Measurements from ENCODE around the gene TBL1X. TPM values are rescaled to one million over a fixed set of nuclear protein-coding genes. Genes with fewer than 3 reads are reported as not detected.

TBL1X gene
- total RNA-seq, 1 donor from 2014 or later: 15.4 TPM

- no peaks in the 10 kb centered on the region for H3K4me1 ChIP-seq
- intact Hi-C loops (cut with DNase I): no loop called here
- no peak overlapping the region for H3K27ac ChIP-seq
- no peaks in the 10 kb centered on the region for H3K27me3 ChIP-seq
- no peaks in the 10 kb centered on the region for H3K36me3 ChIP-seq
- H3K9me3 ChIP-seq: no peaks in the 10 kb centered on the region
- H3K4me3 ChIP-seq: no peak overlapping the region
- no peak for TF ChIP-seq CTCF (IDR thresholded peaks at IDR 0.05)
- no peak for DNase-seq (ENCODE audit: low spot score in 2 of 2)
Measured at GRCh38 chrX:9522378-9523155, 57.7 kb downstream of the TBL1X start.

- Histone ChIP-seq H3K4me3 (no peak overlapping the region), H3K27ac (no peak overlapping the region), H3K36me3 (no peaks in the 10 kb centered on the region), H3K27me3 (no peaks in the 10 kb centered on the region), H3K4me1 (peaks cover 0 to 3% of the 10 kb centered on the region in 2 donors), H3K9me3 (no peaks in the 10 kb centered on the region)
- intact Hi-C loops (cut with DNase I): no loop called here
- no peak for DNase-seq (ENCODE audit: low spot score in 2 of 2)
- no peak for TF ChIP-seq CTCF (IDR thresholded peaks at IDR 0.05)
Measured at GRCh38 chrX:9525511-9526248, 60.8 kb downstream of the TBL1X start.

- H3K9me3 ChIP-seq: no peaks in the 10 kb centered on the region
- H3K27me3 ChIP-seq: no peaks in the 10 kb centered on the region
- H3K36me3 ChIP-seq: no peaks in the 10 kb centered on the region
- H3K27ac ChIP-seq: no peak overlapping the region
- no peak for DNase-seq (ENCODE audit: low spot score in 2 of 2)
- no peak overlapping the region for H3K4me3 ChIP-seq
- intact Hi-C loops (cut with DNase I): no loop called here
- peaks cover 0 to 3% of the 10 kb centered on the region in 2 donors for H3K4me1 ChIP-seq
- TF ChIP-seq CTCF (IDR thresholded peaks at IDR 0.05): no peak
Measured at GRCh38 chrX:9526965-9527364, 62.1 kb downstream of the TBL1X start.

GRCh38 chrX:9528498-9528897 lies 63.6 kb downstream of the TBL1X start:
- Histone ChIP-seq H3K27ac (no peak overlapping the region), H3K9me3 (no peaks in the 10 kb centered on the region)
- intact Hi-C loops (cut with DNase I): no loop called here

GRCh38 chrX:9529223-9529622 lies 64.4 kb downstream of the TBL1X start:
- DNase-seq (ENCODE audit: low spot score in 2 of 2): no peak

More at GRCh38 chrX:9528498-9528897, 63.6 kb downstream of the TBL1X start:
- no peak overlapping the region for H3K4me3 ChIP-seq
- no peak for TF ChIP-seq CTCF (IDR thresholded peaks at IDR 0.05)
- DNase-seq (ENCODE audit: low spot score in 2 of 2): no peak
- no peaks in the 10 kb centered on the region for H3K27me3 ChIP-seq
- H3K36me3 ChIP-seq: no peaks in the 10 kb centered on the region
- peaks cover 0 to 3% of the 10 kb centered on the region in 2 donors for H3K4me1 ChIP-seq

More at GRCh38 chrX:9529223-9529622, 64.4 kb downstream of the TBL1X start:
- Histone ChIP-seq H3K27me3 (no peaks in the 10 kb centered on the region), H3K4me3 (no peak overlapping the region), H3K4me1 (peaks cover 0 to 5% of the 10 kb centered on the region in 2 donors), H3K9me3 (no peaks in the 10 kb centered on the region), H3K27ac (no peak overlapping the region), H3K36me3 (no peaks in the 10 kb centered on the region)
- no peak for TF ChIP-seq CTCF (IDR thresholded peaks at IDR 0.05)
- intact Hi-C loops (cut with DNase I): no loop called here
